ENCODE data around the gene PLCG2.

Gene PLCG2

DNA sequence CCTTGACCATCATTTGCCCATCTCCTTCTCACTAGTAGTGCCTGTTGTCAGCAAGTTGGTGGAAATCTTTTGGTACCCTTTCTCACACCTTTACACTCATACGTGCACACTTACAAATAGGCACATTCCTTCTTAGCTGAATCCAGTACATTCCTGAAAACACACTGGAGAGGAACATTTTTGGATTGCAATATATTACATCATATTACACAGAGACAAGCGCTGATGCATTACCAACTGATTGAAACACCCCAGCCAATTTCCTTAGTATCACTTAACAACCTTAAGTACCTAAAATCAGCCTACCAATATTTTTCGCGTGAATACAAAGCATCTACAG, 64.1 kb downstream of the PLCG2 start:
- H3K4me3 ChIP-seq (ENCODE audit: low read depth, low read length): no peak overlapping the region
- DNase-seq (ENCODE audit: low read depth): no peak
- TF ChIP-seq MYC (IDR thresholded peaks at IDR 0.05; ENCODE audit: low read depth, low read length) (no peak), MAX (IDR thresholded peaks at IDR 0.05; ENCODE audit: low read depth, low read length) (no peak), POLR2A (IDR thresholded peaks at IDR 0.05; ENCODE audit: extremely low read depth, insufficient read length) (no peak)
- TF ChIP-seq, protein P1, sequence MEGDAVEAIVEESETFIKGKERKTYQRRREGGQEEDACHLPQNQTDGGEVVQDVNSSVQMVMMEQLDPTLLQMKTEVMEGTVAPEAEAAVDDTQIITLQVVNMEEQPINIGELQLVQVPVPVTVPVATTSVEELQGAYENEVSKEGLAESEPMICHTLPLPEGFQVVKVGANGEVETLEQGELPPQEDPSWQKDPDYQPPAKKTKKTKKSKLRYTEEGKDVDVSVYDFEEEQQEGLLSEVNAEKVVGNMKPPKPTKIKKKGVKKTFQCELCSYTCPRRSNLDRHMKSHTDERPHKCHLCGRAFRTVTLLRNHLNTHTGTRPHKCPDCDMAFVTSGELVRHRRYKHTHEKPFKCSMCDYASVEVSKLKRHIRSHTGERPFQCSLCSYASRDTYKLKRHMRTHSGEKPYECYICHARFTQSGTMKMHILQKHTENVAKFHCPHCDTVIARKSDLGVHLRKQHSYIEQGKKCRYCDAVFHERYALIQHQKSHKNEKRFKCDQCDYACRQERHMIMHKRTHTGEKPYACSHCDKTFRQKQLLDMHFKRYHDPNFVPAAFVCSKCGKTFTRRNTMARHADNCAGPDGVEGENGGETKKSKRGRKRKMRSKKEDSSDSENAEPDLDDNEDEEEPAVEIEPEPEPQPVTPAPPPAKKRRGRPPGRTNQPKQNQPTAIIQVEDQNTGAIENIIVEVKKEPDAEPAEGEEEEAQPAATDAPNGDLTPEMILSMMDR (IDR thresholded peaks at IDR 0.05; ENCODE audit: low read depth, low read length): no peak

DNA sequence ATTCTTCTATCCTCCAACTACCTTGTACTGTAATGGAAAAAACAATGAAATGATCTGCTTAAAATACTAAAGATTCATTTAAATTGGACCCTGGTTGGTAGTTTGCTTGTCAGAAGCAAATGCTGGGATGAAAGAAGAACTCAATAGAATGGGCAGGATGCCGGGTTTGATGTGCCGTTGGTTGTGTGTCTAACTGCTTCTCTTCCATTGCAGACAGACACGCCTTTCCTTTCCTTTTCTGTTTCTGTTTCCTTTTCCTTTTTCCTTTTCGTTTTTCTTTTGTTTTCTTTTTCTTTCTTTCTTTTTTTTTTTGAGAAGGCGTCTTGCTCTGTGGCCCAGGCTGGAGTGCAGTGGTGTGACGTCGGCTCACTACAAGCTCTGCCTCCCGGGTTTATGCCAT, 64.6 kb downstream of the PLCG2 start:
- H3K4me3 ChIP-seq (ENCODE audit: low read depth, low read length): no peak overlapping the region
- TF ChIP-seq, protein P1 (IDR thresholded peaks at IDR 0.05; ENCODE audit: low read depth, low read length): no peak
- TF ChIP-seq POLR2A (IDR thresholded peaks at IDR 0.05; ENCODE audit: extremely low read depth, insufficient read length) (no peak), MAX (IDR thresholded peaks at IDR 0.05; ENCODE audit: low read depth, low read length) (no peak), MYC (IDR thresholded peaks at IDR 0.05; ENCODE audit: low read depth, low read length) (no peak)
- DNase-seq (ENCODE audit: low read depth): no peak

GRCh38 chr16:81846105-81846504, 67.0 kb downstream of the PLCG2 start:
- H3K4me3 ChIP-seq (ENCODE audit: low read depth, low read length): no peak overlapping the region
- no peak for TF ChIP-seq POLR2A (IDR thresholded peaks at IDR 0.05; ENCODE audit: extremely low read depth, insufficient read length)
- no peak for TF ChIP-seq MAX (IDR thresholded peaks at IDR 0.05; ENCODE audit: low read depth, low read length)
- no peak for TF ChIP-seq MYC (IDR thresholded peaks at IDR 0.05; ENCODE audit: low read depth, low read length)
- TF ChIP-seq, protein P1 (IDR thresholded peaks at IDR 0.05; ENCODE audit: low read depth, low read length): no peak
- DNase-seq (ENCODE audit: low read depth): no peak

- H3K4me3 ChIP-seq (ENCODE audit: low read depth, low read length): no peak overlapping the region
- TF ChIP-seq MAX (IDR thresholded peaks at IDR 0.05; ENCODE audit: low read depth, low read length) (no peak), MYC (IDR thresholded peaks at IDR 0.05; ENCODE audit: low read depth, low read length) (no peak), POLR2A (IDR thresholded peaks at IDR 0.05; ENCODE audit: extremely low read depth, insufficient read length) (no peak)
- TF ChIP-seq, protein P1 (IDR thresholded peaks at IDR 0.05; ENCODE audit: low read depth, low read length): no peak
- DNase-seq (ENCODE audit: low read depth): no peak
Measured at GRCh38 chr16:81848306-81848853, 69.3 kb downstream of the PLCG2 start.

- H3K4me3 ChIP-seq (ENCODE audit: low read depth, low read length): no peak overlapping the region
- TF ChIP-seq, protein P1 (IDR thresholded peaks at IDR 0.05; ENCODE audit: low read depth, low read length): no peak
- TF ChIP-seq POLR2A (IDR thresholded peaks at IDR 0.05; ENCODE audit: extremely low read depth, insufficient read length) (no peak), MYC (IDR thresholded peaks at IDR 0.05; ENCODE audit: low read depth, low read length) (no peak), MAX (IDR thresholded peaks at IDR 0.05; ENCODE audit: low read depth, low read length) (no peak)
Measured at GRCh38 chr16:81850197-81850944, 71.3 kb downstream of the PLCG2 start.

More at GRCh38 chr16:81850197-81850944, 71.3 kb downstream of the PLCG2 start:
- DNase-seq (ENCODE audit: low read depth): no peak

Measured in NB4 (cell line).